Activated CD8-positive, alpha-beta T cell treated with anti-CD3 and anti-CD28 coated beads for 36 hours (primary cell): ENCODE data around the gene FAM217A. TPM values are rescaled to one million over a fixed set of nuclear protein-coding genes. Genes with fewer than 3 reads are reported as not detected.
"Not testable (repeated sequence)": the region's sequence is repeated elsewhere in the genome, so short reads cannot be mapped to it uniquely, and the experiment has no call there.

Experiments used
- ATAC-seq: fragments of 200-7000 bp; cut with Tn5 transposase; one replicate; pipeline ENCODE4 v1.10.0; 2021; ENCODE audit warnings: mild to moderate bottlenecking, moderate library complexity
- CTCF ChIA-PET: fragments of 350-600 bp; sonication (Branson Sonifier 250); formaldehyde crosslinking; loops from one replicate; lab custom pipeline; 2021; ENCODE audit warnings: antibody characterized with exemption; lab: Charles Lee
- POLR2A ChIA-PET: fragments of 350-600 bp; sonication (Branson Sonifier 250); formaldehyde crosslinking; loops from one replicate; lab custom pipeline; 2021; ENCODE audit warnings: antibody characterized with exemption; lab: Charles Lee
- DNase-seq: peaks from one replicate; pipeline ENCODE4 v3.0.0-alpha.2; 2020
- H3K27ac Mint-ChIP-seq: one replicate; pipeline ENCODE4 v1.8.0; 2021; ENCODE audit warnings: mild to moderate bottlenecking, mixed read lengths
- H3K27me3 Mint-ChIP-seq: one replicate; pipeline ENCODE4 v1.8.0; 2021; ENCODE audit warnings: mixed read lengths
- H3K36me3 Mint-ChIP-seq: one replicate; pipeline ENCODE4 v1.8.0; 2021; ENCODE audit warnings: low read depth, mixed read lengths
- H3K4me1 Mint-ChIP-seq: one replicate; pipeline ENCODE4 v1.8.0; 2021; ENCODE audit warnings: low read depth, mixed read lengths
- H3K4me3 Mint-ChIP-seq: one replicate; pipeline ENCODE4 v1.8.0; 2021; ENCODE audit warnings: mild to moderate bottlenecking, moderate library complexity, mixed read lengths
- H3K9me3 Mint-ChIP-seq: one replicate; pipeline ENCODE4 v1.8.0; 2021; ENCODE audit warnings: mixed read lengths
- intact Hi-C: fragments of 100-400 bp; cut with micrococcal nuclease; formaldehyde crosslinking; loops from one replicate; pipeline ENCODE4 v1.10.0; 2022
- total RNA-seq, 2 experiments: library from RNA; stranded (reverse); gene quantifications; one replicate each; pipeline ENCODE4 v1.2.3, GENCODE V29; 2021
- TF ChIP-seq, protein P1 (sequence below): fragments of 200-600 bp; IDR thresholded peaks from one replicate; pipeline ENCODE4 v1.8.0; 2022; ENCODE audit warnings: antibody characterized with exemption, mild to moderate bottlenecking

The FAM217A gene
- total RNA-seq, 2 experiments from 2014 or later, result not detected

DNA sequence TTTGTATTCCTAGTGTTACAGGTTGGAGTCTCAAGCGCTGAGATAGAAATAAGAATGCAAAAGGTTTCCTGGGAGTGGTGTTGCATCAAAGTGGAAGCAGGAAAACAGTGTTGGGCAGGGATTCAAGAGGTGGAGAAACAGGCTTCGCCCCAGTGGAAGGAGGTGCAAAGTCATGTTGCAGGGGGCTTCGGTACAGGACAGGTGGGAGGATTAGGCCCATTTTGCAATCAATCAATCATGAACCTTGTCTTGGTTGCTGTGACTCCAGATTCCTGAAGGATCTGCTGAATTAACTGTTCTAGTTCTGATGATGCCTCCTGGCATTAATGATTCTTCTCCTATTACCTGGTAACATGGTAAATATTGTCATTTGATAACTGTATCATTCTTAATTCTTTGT, 22.4 kb upstream of the FAM217A start:
- Mint-ChIP-seq H3K9me3 (no peaks in the 10 kb centered on the region), H3K4me1 (no peaks in the 10 kb centered on the region)
- CTCF ChIA-PET, result interaction anchor here (2.2 kb wide), 1 partner anchor 54 kb away, joined by 7 read pairs; no protein-coding TSS in a partner anchor

DNA sequence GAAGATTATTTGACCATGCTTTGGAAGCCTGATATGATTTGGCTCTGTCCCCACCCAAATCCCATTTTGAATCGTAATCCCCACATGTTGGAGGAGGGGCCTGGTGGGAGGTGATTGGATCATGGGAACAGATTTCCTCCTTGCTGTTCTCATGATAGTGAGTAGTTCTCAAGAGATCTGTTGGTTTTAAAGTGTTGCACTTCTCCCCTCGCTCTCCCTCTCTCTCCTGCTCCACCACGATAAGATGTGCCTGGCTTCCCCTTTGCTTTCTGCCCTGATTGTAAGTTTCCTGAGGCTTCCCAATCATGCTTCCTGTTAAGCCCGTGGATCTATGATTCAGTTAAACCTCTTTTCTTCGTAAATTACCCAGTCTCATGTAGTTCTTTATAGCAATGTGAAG, 21.7 kb upstream of the FAM217A start:
- Mint-ChIP-seq H3K27me3 (no peaks in the 10 kb centered on the region), H3K36me3 (no peaks in the 10 kb centered on the region), H3K4me1 (no peaks in the 10 kb centered on the region), H3K9me3 (no peaks in the 10 kb centered on the region), H3K27ac (no peak overlapping the region), H3K4me3 (no peak overlapping the region)
- DNase-seq, result no peak
- TF ChIP-seq, protein P1, sequence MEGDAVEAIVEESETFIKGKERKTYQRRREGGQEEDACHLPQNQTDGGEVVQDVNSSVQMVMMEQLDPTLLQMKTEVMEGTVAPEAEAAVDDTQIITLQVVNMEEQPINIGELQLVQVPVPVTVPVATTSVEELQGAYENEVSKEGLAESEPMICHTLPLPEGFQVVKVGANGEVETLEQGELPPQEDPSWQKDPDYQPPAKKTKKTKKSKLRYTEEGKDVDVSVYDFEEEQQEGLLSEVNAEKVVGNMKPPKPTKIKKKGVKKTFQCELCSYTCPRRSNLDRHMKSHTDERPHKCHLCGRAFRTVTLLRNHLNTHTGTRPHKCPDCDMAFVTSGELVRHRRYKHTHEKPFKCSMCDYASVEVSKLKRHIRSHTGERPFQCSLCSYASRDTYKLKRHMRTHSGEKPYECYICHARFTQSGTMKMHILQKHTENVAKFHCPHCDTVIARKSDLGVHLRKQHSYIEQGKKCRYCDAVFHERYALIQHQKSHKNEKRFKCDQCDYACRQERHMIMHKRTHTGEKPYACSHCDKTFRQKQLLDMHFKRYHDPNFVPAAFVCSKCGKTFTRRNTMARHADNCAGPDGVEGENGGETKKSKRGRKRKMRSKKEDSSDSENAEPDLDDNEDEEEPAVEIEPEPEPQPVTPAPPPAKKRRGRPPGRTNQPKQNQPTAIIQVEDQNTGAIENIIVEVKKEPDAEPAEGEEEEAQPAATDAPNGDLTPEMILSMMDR, result no peak
- ATAC-seq, result no peak
- CTCF ChIA-PET, result interaction anchor here (2.2 kb wide), 1 partner anchor 54 kb away, joined by 7 read pairs; no protein-coding TSS in a partner anchor
- POLR2A ChIA-PET, result no interaction called here
- intact Hi-C loops, result no loop called here

More for the DNA sequence above, 22.4 kb upstream of the FAM217A start:
- Mint-ChIP-seq H3K4me3 (no peak overlapping the region), H3K27ac (no peak overlapping the region), H3K36me3 (no peaks in the 10 kb centered on the region), H3K27me3 (no peaks in the 10 kb centered on the region)
- no peak for DNase-seq
- intact Hi-C loops, result no loop called here
- POLR2A ChIA-PET, result no interaction called here
- ATAC-seq, result no peak
- TF ChIP-seq, protein P1, result no peak

DNA sequence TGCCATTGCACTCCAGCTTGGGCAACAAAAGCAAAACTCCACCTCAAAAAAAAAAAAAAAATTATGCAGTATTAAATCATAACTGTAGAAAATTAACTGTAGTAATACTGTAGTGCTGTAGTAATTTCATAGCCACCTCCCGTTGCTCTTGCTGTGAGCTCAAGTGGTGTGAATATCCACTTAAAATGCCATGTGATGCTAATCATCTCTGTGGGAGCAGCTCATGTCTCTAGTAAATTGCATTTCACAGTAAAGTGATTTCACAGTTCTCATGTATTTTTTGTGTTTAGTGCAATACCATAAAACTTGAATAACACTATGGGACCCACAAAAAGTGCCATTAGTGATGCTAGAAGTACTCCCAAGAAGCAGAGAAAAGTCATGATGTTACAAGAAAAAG, 14.4 kb upstream of the FAM217A start:
- Mint-ChIP-seq H3K27me3 (no peaks in the 10 kb centered on the region), H3K4me3 (no peak overlapping the region), H3K9me3 (no peaks in the 10 kb centered on the region), H3K4me1 (no peaks in the 10 kb centered on the region), H3K36me3 (no peaks in the 10 kb centered on the region), H3K27ac (no peak overlapping the region)
- intact Hi-C loops, result no loop called here
- ChIA-PET POLR2A (no interaction called here), CTCF (interaction anchor here (0.9 kb wide), 1 partner anchor 26 kb away, joined by 3 read pairs; no protein-coding TSS in a partner anchor)
- DNase-seq, result no peak
- no peak for ATAC-seq
- TF ChIP-seq, protein P1, result no peak

DNA sequence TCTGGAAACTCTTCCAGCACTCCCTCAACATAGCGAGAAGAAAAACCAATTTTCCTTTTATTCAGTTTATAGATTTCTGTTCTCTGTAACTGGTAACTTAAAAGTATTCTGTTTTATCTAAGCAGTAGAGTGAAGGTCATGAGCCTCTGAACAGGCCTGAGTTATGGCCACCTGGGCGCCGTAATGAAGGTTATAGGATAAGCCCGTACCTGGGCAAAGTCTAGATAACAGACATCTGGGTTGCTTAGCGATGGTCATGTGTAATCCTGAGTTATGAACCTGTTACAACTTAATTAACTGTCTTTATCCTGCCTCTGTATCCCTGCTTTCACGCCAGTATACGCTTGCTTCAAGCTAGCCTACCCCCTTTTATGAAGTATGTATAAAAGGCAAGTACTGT, 13.0 kb upstream of the FAM217A start:
- TF ChIP-seq, protein P1, result no peak
- no peak for ATAC-seq
- Mint-ChIP-seq H3K9me3 (no peaks in the 10 kb centered on the region), H3K4me3 (no peak overlapping the region), H3K27me3 (no peaks in the 10 kb centered on the region), H3K36me3 (no peaks in the 10 kb centered on the region), H3K4me1 (no peaks in the 10 kb centered on the region), H3K27ac (no peak overlapping the region)
- ChIA-PET POLR2A (no interaction called here), CTCF (no interaction called here)
- DNase-seq, result no peak
- intact Hi-C loops, result no loop called here

DNA sequence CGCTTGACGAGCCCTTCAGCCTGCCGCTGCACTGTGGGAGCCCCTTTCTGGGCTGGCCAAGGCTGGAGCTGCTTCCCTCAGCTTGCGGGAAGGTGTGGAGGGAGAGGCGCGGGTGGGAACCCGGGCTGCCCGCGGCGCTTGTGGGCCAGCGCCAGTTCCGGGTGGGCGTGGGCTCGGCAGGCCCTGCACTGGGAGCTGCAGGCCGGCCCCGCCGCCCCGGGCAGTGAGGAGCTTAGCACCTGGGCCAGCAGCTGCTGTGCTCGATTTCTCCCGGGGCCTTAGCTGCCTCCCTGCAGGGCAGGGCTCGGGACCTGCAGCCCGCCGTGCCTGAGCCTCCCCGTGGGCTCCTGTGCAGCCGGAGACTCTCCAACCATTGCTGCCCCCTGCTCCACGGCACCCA, 11.1 kb upstream of the FAM217A start:
- H3K4me1 Mint-ChIP-seq, H3K4me3 Mint-ChIP-seq, H3K27me3 Mint-ChIP-seq, POLR2A ChIA-PET, H3K36me3 Mint-ChIP-seq, DNase-seq, intact Hi-C loops, ATAC-seq, H3K9me3 Mint-ChIP-seq, H3K27ac Mint-ChIP-seq: not testable (repeated sequence)
- CTCF ChIA-PET, result interaction anchor here (0.7 kb wide), 1 partner anchor 27 kb away, joined by 3 read pairs; no protein-coding TSS in a partner anchor
